Ishikawa (cell line): Measurements from ENCODE around the gene SLC6A11.

Experiments used
- CEBPB ChIP-seq: IDR thresholded peaks from 2 replicates; pipeline ENCODE4 v1.6.1; 2012
- CREB1 ChIP-seq: IDR thresholded peaks from 2 replicates; pipeline ENCODE4 v1.6.1; 2012; ENCODE audit warnings: low read depth
- EGR1 ChIP-seq: IDR thresholded peaks from 2 replicates; pipeline ENCODE4 v1.6.1; 2012
- EP300 ChIP-seq: IDR thresholded peaks from 2 replicates; pipeline ENCODE4 v1.6.1; 2012; ENCODE audit warnings: borderline replicate concordance
- FOXM1 ChIP-seq: IDR thresholded peaks from 2 replicates; pipeline ENCODE4 v1.6.1; 2012; ENCODE audit warnings: low read depth, borderline replicate concordance
- NFIC ChIP-seq: IDR thresholded peaks from 2 replicates; pipeline ENCODE4 v1.6.1; 2012
- RAD21 ChIP-seq: IDR thresholded peaks from 2 replicates; pipeline ENCODE4 v1.6.1; 2012; ENCODE audit warnings: low read depth
- TAF1 ChIP-seq: IDR thresholded peaks from 2 replicates; pipeline ENCODE4 v1.6.1; 2012; ENCODE audit warnings: low read depth, mild to moderate bottlenecking
- TCF12 ChIP-seq: IDR thresholded peaks from 2 replicates; pipeline ENCODE4 v1.6.1; 2012; ENCODE audit warnings: low read depth
- TEAD4 ChIP-seq: IDR thresholded peaks from 2 replicates; pipeline ENCODE4 v1.6.1; 2012
- YY1 ChIP-seq: IDR thresholded peaks from 2 replicates; pipeline ENCODE4 v1.6.1; 2012; ENCODE audit warnings: low read depth
- ZBTB7A ChIP-seq: IDR thresholded peaks from 2 replicates; pipeline ENCODE4 v1.6.1; 2012; ENCODE audit warnings: low read depth
- TF ChIP-seq, protein P1 (sequence below): IDR thresholded peaks from 2 replicates; pipeline ENCODE4 v1.6.1; 2012
- TF ChIP-seq, protein P2 (sequence below): IDR thresholded peaks from 2 replicates; pipeline ENCODE4 v1.6.1; 2012; ENCODE audit warnings: low read depth, mild to moderate bottlenecking
- TF ChIP-seq, protein P3 (sequence below): IDR thresholded peaks from 2 replicates; pipeline ENCODE4 v1.6.1; 2012

SLC6A11 gene

DNA sequence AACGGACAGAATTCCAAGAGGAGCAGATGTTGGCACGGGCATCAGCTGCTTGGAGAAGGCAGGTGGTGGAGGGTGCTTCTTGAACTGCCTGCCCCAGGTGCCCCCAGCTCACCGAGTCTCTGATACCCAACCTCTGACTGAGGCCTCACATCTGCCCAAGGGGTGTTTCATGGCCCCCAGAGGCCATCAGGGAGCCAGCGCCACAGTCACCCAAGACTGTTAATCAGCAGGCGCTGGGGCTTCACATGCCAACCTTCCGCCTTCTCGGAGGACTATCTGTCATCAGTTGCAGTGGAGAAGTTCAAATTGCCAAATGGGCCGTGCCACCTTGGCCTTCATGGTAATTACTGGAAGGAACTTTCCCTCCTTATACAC is 114.6 kb downstream of the SLC6A11 start:
- no peak for TF ChIP-seq CREB1
- no peak for TF ChIP-seq ZBTB7A
- no peak for TF ChIP-seq FOXM1
- TF ChIP-seq, protein P1, sequence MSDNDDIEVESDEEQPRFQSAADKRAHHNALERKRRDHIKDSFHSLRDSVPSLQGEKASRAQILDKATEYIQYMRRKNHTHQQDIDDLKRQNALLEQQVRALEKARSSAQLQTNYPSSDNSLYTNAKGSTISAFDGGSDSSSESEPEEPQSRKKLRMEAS, result no peak
- no peak for TF ChIP-seq RAD21
- TF ChIP-seq, protein P2, sequence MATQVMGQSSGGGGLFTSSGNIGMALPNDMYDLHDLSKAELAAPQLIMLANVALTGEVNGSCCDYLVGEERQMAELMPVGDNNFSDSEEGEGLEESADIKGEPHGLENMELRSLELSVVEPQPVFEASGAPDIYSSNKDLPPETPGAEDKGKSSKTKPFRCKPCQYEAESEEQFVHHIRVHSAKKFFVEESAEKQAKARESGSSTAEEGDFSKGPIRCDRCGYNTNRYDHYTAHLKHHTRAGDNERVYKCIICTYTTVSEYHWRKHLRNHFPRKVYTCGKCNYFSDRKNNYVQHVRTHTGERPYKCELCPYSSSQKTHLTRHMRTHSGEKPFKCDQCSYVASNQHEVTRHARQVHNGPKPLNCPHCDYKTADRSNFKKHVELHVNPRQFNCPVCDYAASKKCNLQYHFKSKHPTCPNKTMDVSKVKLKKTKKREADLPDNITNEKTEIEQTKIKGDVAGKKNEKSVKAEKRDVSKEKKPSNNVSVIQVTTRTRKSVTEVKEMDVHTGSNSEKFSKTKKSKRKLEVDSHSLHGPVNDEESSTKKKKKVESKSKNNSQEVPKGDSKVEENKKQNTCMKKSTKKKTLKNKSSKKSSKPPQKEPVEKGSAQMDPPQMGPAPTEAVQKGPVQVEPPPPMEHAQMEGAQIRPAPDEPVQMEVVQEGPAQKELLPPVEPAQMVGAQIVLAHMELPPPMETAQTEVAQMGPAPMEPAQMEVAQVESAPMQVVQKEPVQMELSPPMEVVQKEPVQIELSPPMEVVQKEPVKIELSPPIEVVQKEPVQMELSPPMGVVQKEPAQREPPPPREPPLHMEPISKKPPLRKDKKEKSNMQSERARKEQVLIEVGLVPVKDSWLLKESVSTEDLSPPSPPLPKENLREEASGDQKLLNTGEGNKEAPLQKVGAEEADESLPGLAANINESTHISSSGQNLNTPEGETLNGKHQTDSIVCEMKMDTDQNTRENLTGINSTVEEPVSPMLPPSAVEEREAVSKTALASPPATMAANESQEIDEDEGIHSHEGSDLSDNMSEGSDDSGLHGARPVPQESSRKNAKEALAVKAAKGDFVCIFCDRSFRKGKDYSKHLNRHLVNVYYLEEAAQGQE, result no peak
- no peak for TF ChIP-seq CEBPB
- TF ChIP-seq EP300, result no peak
- no peak for TF ChIP-seq NFIC
- TF ChIP-seq, protein P3, sequence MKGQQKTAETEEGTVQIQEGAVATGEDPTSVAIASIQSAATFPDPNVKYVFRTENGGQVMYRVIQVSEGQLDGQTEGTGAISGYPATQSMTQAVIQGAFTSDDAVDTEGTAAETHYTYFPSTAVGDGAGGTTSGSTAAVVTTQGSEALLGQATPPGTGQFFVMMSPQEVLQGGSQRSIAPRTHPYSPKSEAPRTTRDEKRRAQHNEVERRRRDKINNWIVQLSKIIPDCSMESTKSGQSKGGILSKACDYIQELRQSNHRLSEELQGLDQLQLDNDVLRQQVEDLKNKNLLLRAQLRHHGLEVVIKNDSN, result no peak
- no peak for TF ChIP-seq TAF1
- TF ChIP-seq EGR1, result no peak
- TF ChIP-seq TCF12, result no peak
- TF ChIP-seq TEAD4, result no peak
- no peak for TF ChIP-seq YY1

DNA sequence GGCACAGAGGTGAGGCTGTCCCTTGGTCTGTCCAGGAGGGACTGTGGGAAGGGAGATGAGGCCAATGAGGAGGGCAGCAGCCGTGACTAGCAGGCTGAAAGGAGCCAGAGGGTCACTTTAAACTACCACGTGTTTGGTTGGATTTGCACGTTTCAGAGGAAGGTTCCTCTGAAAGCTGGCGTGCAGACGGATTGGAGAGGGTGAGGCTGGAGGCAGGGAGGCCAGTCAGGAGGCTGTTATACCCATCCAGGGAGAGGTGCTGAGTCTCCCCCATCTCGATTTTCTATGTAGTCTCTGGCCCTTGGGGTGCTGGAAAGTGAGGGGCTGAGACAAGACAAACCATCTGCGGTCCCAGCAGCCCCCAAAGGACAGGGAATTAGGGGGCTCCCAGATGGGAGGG is 116.6 kb downstream of the SLC6A11 start:
- TF ChIP-seq, protein P2, result no peak
- TF ChIP-seq YY1 (no peak), CREB1 (no peak), TEAD4 (no peak), TAF1 (no peak), EP300 (no peak)

DNA sequence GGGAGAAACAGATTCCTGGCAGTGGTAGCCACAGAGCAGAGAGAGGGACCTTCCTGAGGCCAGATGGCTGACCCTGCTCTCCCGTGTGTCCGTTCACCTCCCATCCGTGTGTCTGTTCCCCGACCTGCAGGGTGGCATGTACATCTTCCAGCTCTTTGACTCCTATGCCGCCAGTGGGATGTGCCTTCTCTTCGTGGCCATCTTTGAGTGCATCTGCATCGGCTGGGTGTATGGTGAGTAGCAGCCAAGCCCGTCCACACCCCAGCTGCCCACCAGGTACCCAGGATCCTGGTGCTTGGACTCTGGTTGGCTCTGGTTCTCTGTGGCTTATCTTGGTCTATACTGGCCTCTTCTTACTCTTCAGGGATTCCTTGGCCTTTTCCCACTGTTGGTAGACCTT is 117.0 kb downstream of the SLC6A11 start:
- TF ChIP-seq CEBPB, result no peak
- TF ChIP-seq TAF1, result no peak

DNA sequence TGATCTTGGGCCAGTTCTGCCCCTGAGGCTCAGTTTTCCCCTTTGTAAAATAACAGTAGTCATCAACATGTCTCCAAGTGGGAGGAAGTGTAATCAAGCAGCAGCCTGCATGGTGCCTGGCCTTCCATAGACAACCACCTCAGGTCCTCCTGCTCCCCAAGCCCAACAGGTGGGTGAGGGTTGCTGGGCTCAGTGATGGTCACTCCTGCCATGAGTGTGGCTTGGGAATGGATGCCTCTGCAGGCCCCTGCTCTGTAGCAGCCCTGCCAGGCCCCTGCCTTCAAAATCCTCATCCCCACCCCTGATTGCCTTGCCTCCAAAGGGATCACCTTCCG is 117.4 kb downstream of the SLC6A11 start:
- TF ChIP-seq TCF12, result no peak
- TF ChIP-seq, protein P3, result no peak
- TF ChIP-seq TAF1, result no peak
- TF ChIP-seq CEBPB, result no peak
- TF ChIP-seq EP300, result no peak
- no peak for TF ChIP-seq ZBTB7A
- TF ChIP-seq, protein P2, result no peak
- no peak for TF ChIP-seq FOXM1
- no peak for TF ChIP-seq NFIC
- no peak for TF ChIP-seq TEAD4
- no peak for TF ChIP-seq RAD21
- TF ChIP-seq YY1, result no peak
- TF ChIP-seq, protein P1, result no peak
- no peak for TF ChIP-seq EGR1
- TF ChIP-seq CREB1, result no peak

DNA sequence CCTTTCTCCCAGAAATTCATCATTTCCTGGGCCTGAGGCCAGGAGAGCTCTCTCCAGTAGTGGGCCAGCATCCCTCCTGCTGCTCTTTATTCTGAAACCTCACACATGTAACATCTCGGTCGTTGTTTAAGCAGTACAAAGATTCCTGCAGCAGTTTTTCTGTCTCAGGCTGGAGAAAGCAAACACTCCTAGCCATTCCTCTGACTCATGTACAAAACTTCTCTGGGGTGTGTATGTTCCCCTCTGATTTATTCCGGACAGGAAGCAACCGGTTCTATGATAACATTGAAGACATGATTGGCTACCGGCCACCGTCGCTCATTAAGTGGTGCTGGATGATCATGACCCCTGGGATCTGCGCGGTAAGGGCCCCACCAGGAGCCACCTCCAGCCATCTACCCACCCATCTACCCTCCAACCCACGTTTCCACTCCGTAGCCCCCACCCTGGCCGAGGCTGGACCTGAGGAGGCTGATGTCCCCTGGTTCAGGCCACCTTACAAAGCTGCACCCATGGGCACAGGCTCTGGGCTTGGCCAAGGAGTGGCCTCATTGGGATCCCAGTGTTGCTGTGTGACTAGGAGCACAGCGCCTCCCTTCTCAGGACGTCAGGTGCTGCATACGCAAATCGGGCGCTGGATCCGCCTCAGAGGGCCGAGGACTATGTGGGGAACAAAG is 117.9 kb downstream of the SLC6A11 start:
- TF ChIP-seq, protein P3, result no peak
- TF ChIP-seq FOXM1 (no peak), TCF12 (no peak), TAF1 (no peak), EP300 (no peak), CEBPB (no peak), CREB1 (no peak), NFIC (no peak), YY1 (no peak)
- TF ChIP-seq, protein P2, result no peak
- TF ChIP-seq, protein P1, result no peak
